Endothelial cell of umbilical vein (primary cell): ENCODE results near the gene PDE6C. TPM values are rescaled to one million over a fixed set of nuclear protein-coding genes. Genes with fewer than 3 reads are reported as not detected.

Source experiments
- BruUV-seq: library from RNA; stranded (reverse); fragments of 400-500 nt; replicated peaks from 2 replicates; lab custom pipeline; 2021; lab: Mats Ljungman, UMichigan
- CTCF ChIA-PET: fragments of 300-600, 350-600 bp; sonication (Branson Sonifier 250); formaldehyde crosslinking; loops from one replicate; lab custom pipeline; 2021; ENCODE audit warnings: antibody characterized with exemption, inconsistent platforms; lab: Charles Lee
- POLR2A ChIA-PET: fragments of 300-600, 350-600 bp; sonication (Branson Sonifier 250); formaldehyde crosslinking; loops from one replicate; lab custom pipeline; 2021; ENCODE audit warnings: antibody characterized with exemption, inconsistent platforms; lab: Charles Lee
- DNase-seq: peaks from one replicate; pipeline ENCODE4 v3.0.0-alpha.2; 2011; ENCODE audit warnings: low read depth, low spot score
- FAIRE-seq: peaks from 2 replicates; lab custom pipeline; 2011; peaks lifted over from hg19 to GRCh38; lab: Jason Lieb, UNC
- H2AFZ ChIP-seq: 2 replicates; pipeline ENCODE4 v1.6.0; 2012; ENCODE audit warnings: low read depth, low read length, control low read depth, inconsistent platforms
- H3K27ac ChIP-seq: 2 replicates; pipeline ENCODE4 v1.5.1; 2011; ENCODE audit warnings: low read depth, mild to moderate bottlenecking, control low read depth, low read length, moderate library complexity; ENCODE audit not compliant: insufficient read depth
- H3K27me3 ChIP-seq, 2 experiments: 2 replicates each; pipeline versions ENCODE4 v1.6.0 to v1.6.1; 2011; ENCODE audit warnings: low read length in 2 of 2, mixed read lengths in 1 of 2; ENCODE audit not compliant: control insufficient read depth in 2 of 2, insufficient read depth in 2 of 2
- H3K36me3 ChIP-seq, 2 experiments: 2 replicates in 1 of 2; 3 replicates in 1 of 2; pipeline ENCODE4 v1.5.1; 2011; ENCODE audit warnings: low read length in 2 of 2, mild to moderate bottlenecking in 1 of 2, moderate library complexity in 1 of 2; ENCODE audit not compliant: control insufficient read depth in 2 of 2, insufficient read depth in 2 of 2; ENCODE audit errors: extremely low read depth in 1 of 2
- H3K4me1 ChIP-seq: 3 replicates; pipeline ENCODE4 v1.5.1; 2011; ENCODE audit warnings: mild to moderate bottlenecking, low read length; ENCODE audit not compliant: control insufficient read depth, insufficient read depth; ENCODE audit errors: extremely low read depth
- H3K4me2 ChIP-seq: 2 replicates; pipeline ENCODE4 v1.6.1; 2011; ENCODE audit warnings: low read length, control low read depth, mixed read lengths; ENCODE audit not compliant: insufficient read depth
- H3K4me3 ChIP-seq, 3 experiments: fragments of 200-600 bp in 1 of 3; sonication (generic), shearing (Covaris generic) in 1 of 3; replicated peaks in 1 of 3; 2 replicates each; pipeline ENCODE4 v1.5.1; 2011 to 2016; ENCODE audit warnings: control low read depth in 3 of 3, low read length in 3 of 3, mild to moderate bottlenecking in 2 of 3, inconsistent platforms in 1 of 3, low read depth in 1 of 3, moderate library complexity in 1 of 3; ENCODE audit not compliant: insufficient read depth in 1 of 3
- H3K79me2 ChIP-seq: 2 replicates; pipeline ENCODE4 v1.6.0; 2012; ENCODE audit warnings: low read length, inconsistent platforms; ENCODE audit not compliant: control insufficient read depth, insufficient read depth
- H3K9ac ChIP-seq: replicated peaks from 2 replicates; pipeline ENCODE3; 2011; ENCODE audit warnings: low read length, control low read depth; ENCODE audit not compliant: insufficient read depth; ENCODE audit errors: extremely low read depth
- H3K9me1 ChIP-seq: replicated peaks from 3 replicates; pipeline ENCODE4 v1.6.0; 2011; ENCODE audit warnings: mild to moderate bottlenecking, low read length; ENCODE audit not compliant: control insufficient read depth, insufficient read depth; ENCODE audit errors: extremely low read depth
- H3K9me3 ChIP-seq: replicated peaks from 2 replicates; pipeline ENCODE4 v1.5.1; 2012; ENCODE audit warnings: low read length, inconsistent platforms; ENCODE audit not compliant: control insufficient read depth, insufficient read depth
- H4K20me1 ChIP-seq: replicated peaks from 2 replicates; pipeline ENCODE3; 2011; ENCODE audit warnings: mild to moderate bottlenecking, low read length; ENCODE audit not compliant: control insufficient read depth, insufficient read depth; ENCODE audit errors: extremely low read depth
- CTCF ChIP-seq, 2 donors: IDR thresholded peaks; 1 replicate in 1 of 2; 2 replicates in 1 of 2; pipeline ENCODE4 v1.5.1; 2011; ENCODE audit warnings: low read length in 2 of 2, mild to moderate bottlenecking in 2 of 2, moderate library complexity in 2 of 2, control low read depth in 1 of 2, inconsistent platforms in 1 of 2, low read depth in 1 of 2; ENCODE audit not compliant: insufficient read depth in 1 of 2; ENCODE audit errors: extremely low read depth in 1 of 2
- EZH2 ChIP-seq: IDR thresholded peaks from 2 replicates; pipeline ENCODE4 v1.6.1; 2012; ENCODE audit warnings: borderline replicate concordance, low read depth, mild to moderate bottlenecking, moderate library complexity, low read length, inconsistent platforms; ENCODE audit not compliant: severe bottlenecking
- FOS ChIP-seq: IDR thresholded peaks from 2 replicates; pipeline ENCODE4 v1.6.1; 2011; ENCODE audit warnings: mild to moderate bottlenecking, low read length, moderate library complexity, borderline replicate concordance; ENCODE audit not compliant: insufficient read depth
- GATA2 ChIP-seq: IDR thresholded peaks from 2 replicates; pipeline ENCODE4 v1.7.0; 2011; ENCODE audit warnings: low read depth, mild to moderate bottlenecking, moderate library complexity, mixed read lengths, low read length; ENCODE audit not compliant: insufficient read length, insufficient read depth
- JUN ChIP-seq: IDR thresholded peaks from 2 replicates; pipeline ENCODE4 v1.6.1; 2011; ENCODE audit warnings: borderline replicate concordance, low read depth; ENCODE audit not compliant: insufficient read length, insufficient read depth
- MAX ChIP-seq: IDR thresholded peaks from 2 replicates; pipeline ENCODE4 v1.6.1; 2011; ENCODE audit not compliant: insufficient read depth, insufficient read length
- MYC ChIP-seq: IDR thresholded peaks from one replicate; pipeline ENCODE4 v1.6.1; 2011; ENCODE audit warnings: mild to moderate bottlenecking, low read depth, low read length
- POLR2A ChIP-seq: IDR thresholded peaks from 2 replicates; pipeline ENCODE4 v1.6.1; 2012; ENCODE audit warnings: low read depth, mild to moderate bottlenecking, control low read depth, low read length
- POLR2AphosphoS5 ChIP-seq: IDR thresholded peaks from 2 replicates; pipeline ENCODE4 v1.6.1; 2012; ENCODE audit warnings: low read depth, mild to moderate bottlenecking, control low read depth, low read length, moderate library complexity; ENCODE audit not compliant: insufficient read depth
- dilution Hi-C: fragments of 300-500 bp; cut with MboI; formaldehyde crosslinking; loops from one replicate; pipeline ENCODE4 v1.15.0; 2019; ENCODE audit warnings: low sequenced_read_pairs; ENCODE audit not compliant: extremely low pct_ligation_motif_present
- intact Hi-C: fragments of 100-400 bp; cut with micrococcal nuclease; formaldehyde crosslinking; loops from one replicate; pipeline ENCODE4 v1.10.0; 2022
- polyA plus RNA-seq, 4 experiments: library from polyadenylated mRNA; depleted of rRNA in 3 of 4; stranded (reverse) in 3 of 4; unstranded in 1 of 4; fragments of >200 nt; gene quantifications; 2 replicates each; pipeline versions ENCODE4 v1.2.1 to v1.2.3, GENCODE V29; 2011 to 2012; ENCODE audit warnings: missing spikeins in 1 of 4
- total RNA-seq: library from RNA; stranded (reverse); gene quantifications from 2 replicates; pipeline ENCODE4 v1.2.3, GENCODE V29; 2021

PDE6C gene
- total and polyA plus RNA-seq, 2 donors (not counting 3 experiments of a cell fraction or from before 2014, with no cell fraction given) = not detected

GRCh38 chr10:93573924-93574323, 38.4 kb upstream of the PDE6C start:
- H2AFZ ChIP-seq = no peak overlapping the region
- H3K36me3 ChIP-seq = no peaks in the 10 kb centered on the region
- intact Hi-C loops (no loop called here), dilution Hi-C loops (no loop called here)
- POLR2A ChIA-PET = no interaction called here
- no peaks in the 10 kb centered on the region for H4K20me1 ChIP-seq
- TF ChIP-seq POLR2AphosphoS5 = no peak
- no peak for TF ChIP-seq EZH2
- TF ChIP-seq CTCF (IDR thresholded peaks at IDR 0.05; ENCODE audit: extremely low read depth in 1 of 2, insufficient read depth in 1 of 2, low read depth in 1 of 2, low read length in 2 of 2) = no peak
- no peaks in the 10 kb centered on the region for H3K79me2 ChIP-seq
- no peak overlapping the region for H3K4me3 ChIP-seq
- CTCF ChIA-PET = no interaction called here
- no TSS peak for BruUV-seq
- FAIRE-seq (no peak), DNase-seq (no peak)
- peaks cover 3% of the 10 kb centered on the region for H3K4me1 ChIP-seq
- no peak overlapping the region for H3K9ac ChIP-seq
- H3K27me3 ChIP-seq = peaks cover 23 to 24% of the 10 kb centered on the region in 2 experiments
- H3K9me3 ChIP-seq = no peaks in the 10 kb centered on the region
- H3K4me2 ChIP-seq = no peak overlapping the region
- no peaks in the 10 kb centered on the region for H3K9me1 ChIP-seq
- H3K27ac ChIP-seq = no peak overlapping the region

DNA sequence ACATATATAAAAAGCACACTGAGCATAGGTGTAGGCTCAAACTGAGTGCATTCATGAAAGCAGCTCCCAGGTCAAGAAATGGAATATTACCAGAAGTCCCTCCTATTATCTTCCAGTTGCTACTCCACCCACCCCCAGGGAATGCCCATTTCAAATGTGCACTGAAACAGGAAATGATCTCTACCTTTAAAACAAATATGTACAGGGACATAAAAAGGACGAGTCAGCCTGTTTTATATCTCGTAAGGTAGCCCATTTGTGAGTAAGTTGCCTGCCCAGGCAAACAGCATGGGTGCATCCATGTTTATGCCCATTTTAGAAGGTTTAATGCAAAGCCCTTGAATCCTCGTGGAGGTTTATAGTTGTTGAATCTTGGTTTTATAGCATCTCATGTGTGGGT, 35.4 kb upstream of the PDE6C start:
- POLR2A ChIA-PET = no interaction called here
- TF ChIP-seq GATA2 (no peak), POLR2AphosphoS5 (no peak), MYC (no peak), JUN (no peak), CTCF (IDR thresholded peaks at IDR 0.05; ENCODE audit: extremely low read depth in 1 of 2, insufficient read depth in 1 of 2, low read depth in 1 of 2, low read length in 2 of 2) (no peak), POLR2A (no peak), MAX (no peak), FOS (no peak), EZH2 (no peak)
- FAIRE-seq = no peak
- H3K79me2 ChIP-seq = no peaks in the 10 kb centered on the region
- H4K20me1 ChIP-seq = no peaks in the 10 kb centered on the region
- H3K4me1 ChIP-seq = peaks cover 3% of the 10 kb centered on the region
- H3K4me2 ChIP-seq = no peak overlapping the region
- H3K9me1 ChIP-seq = no peaks in the 10 kb centered on the region
- dilution Hi-C loops (no loop called here), intact Hi-C loops (no loop called here)
- peaks cover 2 to 6% of the 10 kb centered on the region in 2 experiments for H3K27me3 ChIP-seq
- DNase-seq = no peak
- H2AFZ ChIP-seq = no peak overlapping the region
- H3K36me3 ChIP-seq = no peaks in the 10 kb centered on the region
- no TSS peak for BruUV-seq
- H3K27ac ChIP-seq = no peak overlapping the region
- H3K9ac ChIP-seq = no peak overlapping the region
- CTCF ChIA-PET = no interaction called here
- H3K4me3 ChIP-seq = no peak overlapping the region
- no peaks in the 10 kb centered on the region for H3K9me3 ChIP-seq
